Esophagus muscularis mucosa (tissue), 4 donors: ENCODE data around the gene GABRP. TPM values are rescaled to one million over a fixed set of nuclear protein-coding genes. Genes with fewer than 3 reads are reported as not detected.

Experiments used
- DNase-seq: peaks from one replicate; pipeline ENCODE4 v3.0.0-alpha.2; 2017; ENCODE audit errors: extremely low spot score
- H3K27ac ChIP-seq, 4 donors: fragments of 200-600 bp; sonication (generic); replicated peaks in 1 of 4; 1 replicate in 3 of 4; 2 replicates in 1 of 4; pipeline ENCODE4 v1.5.1; 2016 to 2019; ENCODE audit warnings: mild to moderate bottlenecking in 1 of 4
- H3K27me3 ChIP-seq, 4 donors: fragments of 200-600 bp; sonication (generic); one replicate each; pipeline versions ENCODE4 v1.5.1 to v1.6.0; 2016 to 2019
- H3K36me3 ChIP-seq, 4 donors: fragments of 200-600 bp; sonication (generic); one replicate each; pipeline ENCODE4 v1.5.1; 2016 to 2019
- H3K4me1 ChIP-seq, 4 donors: fragments of 200-600 bp; sonication (generic); one replicate each; pipeline ENCODE4 v1.5.1; 2016 to 2019
- H3K4me3 ChIP-seq, 4 donors: fragments of 200-600 bp; sonication (generic); 1 replicate in 2 of 4; 2 replicates in 2 of 4; pipeline ENCODE4 v1.5.1; 2016 to 2019; ENCODE audit warnings: mild to moderate bottlenecking in 4 of 4, moderate library complexity in 1 of 4
- H3K9me3 ChIP-seq, 4 donors: fragments of 200-600 bp; sonication (generic); 1 replicate in 3 of 4; 2 replicates in 1 of 4; pipeline ENCODE4 v1.5.1; 2016 to 2019
- EP300 ChIP-seq: sonication (generic); formaldehyde crosslinking; IDR thresholded peaks from one replicate; pipeline ENCODE4 v1.6.1; 2017; ENCODE audit warnings: antibody characterized with exemption
- POLR2A ChIP-seq: fragments of 450-650 bp; IDR thresholded peaks from one replicate; pipeline ENCODE4 v1.6.1; 2017; ENCODE audit warnings: antibody characterized with exemption, moderate library complexity, mild to moderate bottlenecking, low read depth
- POLR2AphosphoS5 ChIP-seq, 2 donors: sonication (generic); formaldehyde crosslinking; IDR thresholded peaks; one replicate each; pipeline ENCODE4 v1.6.1; 2017; ENCODE audit warnings: antibody characterized with exemption in 2 of 2
- WGBS: methylation state at CpG from one replicate; pipeline ENCODE4 v1.1.5; 2018; 5-methylcytosine and 5-hydroxymethylcytosine counted together
- intact Hi-C: fragments of 100-400 bp; cut with DNase I; formaldehyde crosslinking; loops from one replicate; pipeline ENCODE4 v1.15.1; 2023
- total RNA-seq, 4 donors: library from RNA; depleted of rRNA; stranded (reverse); fragments of >200 nt; gene quantifications; one replicate each; pipeline versions ENCODE4 v1.1.0 to v1.2.1, GENCODE V29; 2016
- TF ChIP-seq, protein P1 (sequence below), 3 experiments: fragments of 200-600 bp in 2 of 3; fragments of 450-650 bp in 1 of 3; sonication (generic) in 2 of 3; IDR thresholded peaks; one replicate each; pipeline ENCODE4 v1.5.1; 2017 to 2019; ENCODE audit warnings: antibody characterized with exemption in 3 of 3, mild to moderate bottlenecking in 2 of 3, moderate library complexity in 1 of 3

Gene GABRP
- total RNA-seq, 4 donors from 2014 or later, result 0.42 TPM; not detected in 3

DNA sequence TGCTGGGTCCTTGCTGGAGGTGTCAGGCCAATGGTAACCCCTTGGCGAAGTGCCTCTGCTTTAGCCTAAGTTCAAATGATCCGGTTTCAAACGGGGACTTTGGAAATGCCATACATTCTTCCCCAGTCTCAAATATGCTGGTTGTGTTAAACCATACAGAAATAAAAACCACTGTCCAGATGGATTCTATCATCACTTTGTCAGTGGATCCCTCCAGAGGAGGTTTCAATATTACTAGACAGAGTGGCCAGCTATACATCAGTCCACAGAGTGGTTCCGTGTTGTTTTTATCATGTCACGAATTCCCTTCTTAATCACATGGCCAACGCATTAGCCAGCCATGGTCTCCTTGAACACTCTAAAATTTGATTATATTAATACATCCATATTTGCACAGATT lies 71.0 kb downstream of the GABRP start:
- Histone ChIP-seq H3K9me3 (peaks cover 0 to 4% (median 2%) of the 10 kb centered on the region in 4 donors), H3K27me3 (no peaks in the 10 kb centered on the region), H3K4me1 (no peaks in the 10 kb centered on the region), H3K36me3 (no peaks in the 10 kb centered on the region), H3K4me3 (no peak overlapping the region), H3K27ac (no peak overlapping the region)
- 64% methylated on average over 6 of the region's 6 CpGs for WGBS
- intact Hi-C loops, result no loop called here
- DNase-seq, result no peak
- TF ChIP-seq, protein P1, sequence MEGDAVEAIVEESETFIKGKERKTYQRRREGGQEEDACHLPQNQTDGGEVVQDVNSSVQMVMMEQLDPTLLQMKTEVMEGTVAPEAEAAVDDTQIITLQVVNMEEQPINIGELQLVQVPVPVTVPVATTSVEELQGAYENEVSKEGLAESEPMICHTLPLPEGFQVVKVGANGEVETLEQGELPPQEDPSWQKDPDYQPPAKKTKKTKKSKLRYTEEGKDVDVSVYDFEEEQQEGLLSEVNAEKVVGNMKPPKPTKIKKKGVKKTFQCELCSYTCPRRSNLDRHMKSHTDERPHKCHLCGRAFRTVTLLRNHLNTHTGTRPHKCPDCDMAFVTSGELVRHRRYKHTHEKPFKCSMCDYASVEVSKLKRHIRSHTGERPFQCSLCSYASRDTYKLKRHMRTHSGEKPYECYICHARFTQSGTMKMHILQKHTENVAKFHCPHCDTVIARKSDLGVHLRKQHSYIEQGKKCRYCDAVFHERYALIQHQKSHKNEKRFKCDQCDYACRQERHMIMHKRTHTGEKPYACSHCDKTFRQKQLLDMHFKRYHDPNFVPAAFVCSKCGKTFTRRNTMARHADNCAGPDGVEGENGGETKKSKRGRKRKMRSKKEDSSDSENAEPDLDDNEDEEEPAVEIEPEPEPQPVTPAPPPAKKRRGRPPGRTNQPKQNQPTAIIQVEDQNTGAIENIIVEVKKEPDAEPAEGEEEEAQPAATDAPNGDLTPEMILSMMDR (IDR thresholded peaks at IDR 0.05), result no peak
- TF ChIP-seq POLR2AphosphoS5 (IDR thresholded peaks at IDR 0.05), result no peak
- no peak for TF ChIP-seq EP300
- no peak for TF ChIP-seq POLR2A

DNA sequence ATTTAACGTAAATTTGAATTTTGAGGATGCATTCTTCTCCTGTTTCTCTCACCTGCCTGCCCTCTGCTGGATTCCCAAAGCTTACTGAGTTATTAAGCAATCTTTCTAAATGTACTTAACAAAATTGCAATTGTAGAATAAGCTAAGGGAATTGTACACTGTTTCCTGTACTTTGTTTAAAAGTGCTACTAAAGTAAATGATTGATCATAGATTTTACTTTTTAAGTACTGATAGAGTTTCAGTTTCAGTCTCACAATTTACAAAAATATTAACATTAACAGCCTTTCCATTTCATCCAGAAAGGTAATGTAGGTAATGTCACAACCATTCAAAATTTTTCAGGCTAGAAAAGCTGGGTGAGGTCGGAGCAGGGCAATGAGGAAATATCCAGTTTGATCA lies 73.5 kb downstream of the GABRP start:
- peaks cover 0 to 25% (median 21%) of the 10 kb centered on the region in 4 donors for H3K9me3 ChIP-seq
- 87% methylated on average over 2 of the region's 2 CpGs for WGBS
- DNase-seq, result no peak
- H3K36me3 ChIP-seq, result no peaks in the 10 kb centered on the region
- H3K4me1 ChIP-seq, result peaks cover 0 to 6% (median 3%) of the 10 kb centered on the region in 4 donors
- peaks cover 0 to 6% (median 0%) of the 10 kb centered on the region in 4 donors for H3K27me3 ChIP-seq
- intact Hi-C loops, result no loop called here
- no peak overlapping the region for H3K27ac ChIP-seq
- TF ChIP-seq, protein P1 (IDR thresholded peaks at IDR 0.05), result no peak
- TF ChIP-seq EP300 (no peak), POLR2A (no peak), POLR2AphosphoS5 (IDR thresholded peaks at IDR 0.05) (no peak)
- no peak overlapping the region for H3K4me3 ChIP-seq

DNA sequence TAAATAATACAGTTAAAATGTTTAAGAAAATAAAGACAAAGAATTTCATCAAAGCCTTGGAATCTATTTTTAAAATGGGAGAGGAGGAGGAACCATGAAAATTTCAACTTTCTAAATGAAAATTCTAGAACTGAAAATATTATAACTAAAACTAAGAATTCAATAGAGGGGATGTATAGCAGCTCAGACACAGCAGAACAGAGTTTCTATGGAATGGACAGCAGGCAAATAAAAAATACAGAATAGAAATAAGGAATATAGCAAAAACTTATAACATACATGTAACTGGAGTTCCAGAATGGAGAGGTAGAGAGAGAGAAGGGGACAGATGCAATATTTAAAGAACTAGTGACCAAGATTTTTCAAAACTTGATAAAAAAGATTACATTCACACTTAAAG lies 76.9 kb downstream of the GABRP start:
- Histone ChIP-seq H3K4me1 (peaks cover 0 to 20% (median 15%) of the 10 kb centered on the region in 4 donors), H3K27ac (no peak overlapping the region), H3K36me3 (no peaks in the 10 kb centered on the region), H3K4me3 (no peak overlapping the region), H3K9me3 (peaks cover 0 to 25% (median 21%) of the 10 kb centered on the region in 4 donors), H3K27me3 (peaks cover 0 to 9% (median 0%) of the 10 kb centered on the region in 4 donors)
- intact Hi-C loops, result no loop called here
- DNase-seq, result no peak
- no peak for TF ChIP-seq POLR2AphosphoS5 (IDR thresholded peaks at IDR 0.05)
- TF ChIP-seq EP300, result no peak
- no peak for TF ChIP-seq POLR2A
- TF ChIP-seq, protein P1 (IDR thresholded peaks at IDR 0.05), result no peak

DNA sequence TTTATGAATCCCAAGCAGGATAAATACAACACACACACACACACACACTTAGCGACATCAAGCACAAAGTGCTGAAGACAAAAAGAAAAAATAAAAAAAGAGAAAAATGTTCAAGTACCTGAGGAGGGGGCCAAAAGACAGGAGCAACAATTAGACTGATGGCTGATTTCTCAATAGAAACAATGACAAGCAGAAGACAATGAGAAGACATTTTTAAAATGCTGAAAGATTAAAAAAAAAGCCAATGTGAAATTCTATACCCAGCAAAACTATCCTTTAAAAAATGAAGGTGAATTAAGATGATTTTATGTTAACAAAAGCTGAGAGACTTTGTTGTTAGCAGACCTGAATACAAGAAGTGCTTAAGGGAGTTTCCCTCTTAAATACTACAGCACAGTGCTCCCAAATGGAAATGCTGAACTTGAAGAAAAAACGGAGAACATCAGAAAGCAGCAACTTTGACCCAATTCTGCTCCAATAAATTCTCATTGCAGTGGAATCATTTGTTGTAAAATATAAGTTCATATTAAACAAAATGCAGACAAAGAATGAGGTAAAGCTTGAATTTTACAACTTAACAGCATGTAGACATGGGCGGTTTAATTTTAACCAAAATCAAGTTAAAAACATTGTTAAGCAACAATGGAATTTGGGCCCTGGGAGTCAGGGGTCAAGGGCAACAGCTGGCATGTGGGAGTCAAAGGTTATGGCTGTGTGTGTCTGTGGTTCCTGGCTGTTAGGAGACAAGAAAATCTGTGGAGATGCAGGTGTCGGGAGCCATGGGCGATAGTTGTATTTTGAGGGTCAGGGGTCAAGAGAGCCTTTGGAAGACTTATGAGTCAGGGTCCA lies 77.5 kb downstream of the GABRP start:
- intact Hi-C loops, result no loop called here
- 95% methylated on average over 5 of the region's 5 CpGs for WGBS
- TF ChIP-seq EP300 (no peak), POLR2A (no peak), POLR2AphosphoS5 (IDR thresholded peaks at IDR 0.05) (no peak)
- TF ChIP-seq, protein P1 (IDR thresholded peaks at IDR 0.05), result no peak
- DNase-seq, result no peak
- Histone ChIP-seq H3K27me3 (peaks cover 0 to 9% (median 0%) of the 10 kb centered on the region in 4 donors), H3K27ac (no peak overlapping the region), H3K36me3 (no peaks in the 10 kb centered on the region), H3K4me1 (peaks cover 0 to 20% (median 15%) of the 10 kb centered on the region in 4 donors), H3K9me3 (peaks cover 0 to 25% (median 21%) of the 10 kb centered on the region in 4 donors), H3K4me3 (peak overlapping the region; percentile 62 to 69 (median 68))

DNA sequence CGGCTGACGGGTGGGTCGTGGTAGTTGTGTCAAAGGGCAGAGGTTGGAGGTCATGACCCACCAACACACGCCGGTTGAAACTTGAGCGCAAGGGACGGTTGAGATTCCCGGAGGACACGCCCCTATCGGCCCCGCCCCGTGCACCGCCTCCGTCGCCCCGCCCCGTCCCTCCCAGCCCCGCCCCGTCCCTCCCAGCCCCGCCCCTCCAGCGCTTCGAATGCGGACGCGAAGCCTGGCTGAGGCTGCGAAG lies 78.1 kb downstream of the GABRP start:
- no peak for TF ChIP-seq POLR2A
- no peak for TF ChIP-seq EP300
- TF ChIP-seq POLR2AphosphoS5 (IDR thresholded peaks at IDR 0.05), result no peak
- TF ChIP-seq, protein P1 (IDR thresholded peaks at IDR 0.05), result no peak
- Histone ChIP-seq H3K4me3 (peak overlapping the region; percentile 62 to 69 (median 68)), H3K27ac (peak overlapping the region in 3 of 4 donors; percentile 61 to 66 (median 64)), H3K4me1 (peaks cover 0 to 20% (median 15%) of the 10 kb centered on the region in 4 donors), H3K27me3 (peaks cover 0 to 9% (median 0%) of the 10 kb centered on the region in 4 donors), H3K36me3 (no peaks in the 10 kb centered on the region), H3K9me3 (peaks cover 0 to 25% (median 21%) of the 10 kb centered on the region in 4 donors)
- 7% methylated on average over 12 of the region's 26 CpGs for WGBS
- intact Hi-C loops, result no loop called here
- DNase-seq, result no peak
